Memory B cell (primary cell): ENCODE data around the gene KCNH3.

ENCODE experiments used
- ATAC-seq: fragments of 150-1000 bp; cut with Tn5 transposase; 2 replicates; pipeline ENCODE4 v1.10.0; 2021; ENCODE audit warnings: low read depth, mild to moderate bottlenecking, moderate library complexity
- DNase-seq, 2 donors: peaks; one replicate each; pipeline ENCODE4 v3.0.0; 2022; ENCODE audit warnings: low spot score in 2 of 2
- H3K27ac Mint-ChIP-seq: one replicate; pipeline ENCODE4 v1.8.0; 2022; ENCODE audit warnings: mild to moderate bottlenecking, moderate library complexity, mixed read lengths
- H3K27me3 Mint-ChIP-seq: one replicate; pipeline ENCODE4 v1.8.0; 2022; ENCODE audit warnings: mixed read lengths
- H3K36me3 Mint-ChIP-seq: one replicate; pipeline ENCODE4 v1.8.0; 2022; ENCODE audit warnings: mild to moderate bottlenecking, mixed read lengths
- H3K4me1 Mint-ChIP-seq: one replicate; pipeline ENCODE4 v1.8.0; 2022; ENCODE audit warnings: mixed read lengths
- H3K4me3 Mint-ChIP-seq: one replicate; pipeline ENCODE4 v1.8.0; 2022; ENCODE audit warnings: mild to moderate bottlenecking, moderate library complexity, mixed read lengths
- H3K9me3 Mint-ChIP-seq: one replicate; pipeline ENCODE4 v1.8.0; 2022; ENCODE audit warnings: mixed read lengths

Gene KCNH3

GRCh38 chr12:49567611-49568441 lies 29.0 kb downstream of the KCNH3 start, which contains the start of gene MCRS1:
Gene MCRS1 (minus strand): TSS chr12:49568142. CDS start chr12:49566731, 1,411 bp downstream.
- H3K9me3 Mint-ChIP-seq: no peaks in the 10 kb centered on the region
- ATAC-seq (peak; percentile 93), DNase-seq (peak; percentile 90 to 94)
- H3K27me3 Mint-ChIP-seq: no peaks in the 10 kb centered on the region
- peaks cover 9% of the 10 kb centered on the region for H3K36me3 Mint-ChIP-seq
- peak within 1 kb of the TSS; percentile 98 for H3K27ac Mint-ChIP-seq
- H3K4me1 Mint-ChIP-seq: peaks cover 25% of the 10 kb centered on the region
- H3K4me3 Mint-ChIP-seq: peak within 1 kb of the TSS; percentile 100

- no peak for DNase-seq
- Mint-ChIP-seq H3K4me1 (peaks cover 25% of the 10 kb centered on the region), H3K4me3 (peak overlapping the region; percentile 100), H3K36me3 (peaks cover 7% of the 10 kb centered on the region), H3K9me3 (no peaks in the 10 kb centered on the region), H3K27me3 (no peaks in the 10 kb centered on the region), H3K27ac (peak overlapping the region; percentile 98)
- ATAC-seq: peak; percentile 14
These were observed 29.8 kb downstream of the KCNH3 start for GRCh38 chr12:49568442-49569162.

- no peak for ATAC-seq
- H3K4me3 Mint-ChIP-seq: no peak overlapping the region
- no peaks in the 10 kb centered on the region for H3K27me3 Mint-ChIP-seq
- no peaks in the 10 kb centered on the region for H3K9me3 Mint-ChIP-seq
- H3K4me1 Mint-ChIP-seq: peaks cover 16% of the 10 kb centered on the region
- H3K27ac Mint-ChIP-seq: no peak overlapping the region
- H3K36me3 Mint-ChIP-seq: peaks cover 15% of the 10 kb centered on the region
- no peak for DNase-seq
These were observed 38.9 kb downstream of the KCNH3 start for GRCh38 chr12:49577589-49578315.

- Mint-ChIP-seq H3K9me3 (no peaks in the 10 kb centered on the region), H3K4me1 (peaks cover 16% of the 10 kb centered on the region)
These were observed 39.8 kb downstream of the KCNH3 start for GRCh38 chr12:49578471-49579112.

GRCh38 chr12:49580572-49581535 lies 42.0 kb downstream of the KCNH3 start:
- Mint-ChIP-seq H3K4me1 (peaks cover 16% of the 10 kb centered on the region), H3K9me3 (no peaks in the 10 kb centered on the region), H3K27ac (no peak overlapping the region), H3K4me3 (no peak overlapping the region), H3K36me3 (peaks cover 20% of the 10 kb centered on the region), H3K27me3 (no peaks in the 10 kb centered on the region)
- peak; percentile 24 to 53 for DNase-seq
- ATAC-seq: peak; percentile 72

More at GRCh38 chr12:49578471-49579112, 39.8 kb downstream of the KCNH3 start:
- Mint-ChIP-seq H3K36me3 (peaks cover 16% of the 10 kb centered on the region), H3K27ac (no peak overlapping the region), H3K4me3 (no peak overlapping the region), H3K27me3 (no peaks in the 10 kb centered on the region)
- DNase-seq (no peak), ATAC-seq (no peak)

- ATAC-seq (no peak), DNase-seq (no peak)
- H3K4me3 Mint-ChIP-seq: no peak overlapping the region
- no peaks in the 10 kb centered on the region for H3K9me3 Mint-ChIP-seq
- peaks cover 23% of the 10 kb centered on the region for H3K36me3 Mint-ChIP-seq
- peaks cover 16% of the 10 kb centered on the region for H3K4me1 Mint-ChIP-seq
- no peak overlapping the region for H3K27ac Mint-ChIP-seq
- H3K27me3 Mint-ChIP-seq: no peaks in the 10 kb centered on the region
These were observed 43.4 kb downstream of the KCNH3 start for GRCh38 chr12:49582201-49582600.

- H3K4me1 Mint-ChIP-seq: peaks cover 13% of the 10 kb centered on the region
- ATAC-seq (no peak), DNase-seq (no peak)
- H3K27ac Mint-ChIP-seq: no peak overlapping the region
- H3K9me3 Mint-ChIP-seq: no peaks in the 10 kb centered on the region
- no peaks in the 10 kb centered on the region for H3K27me3 Mint-ChIP-seq
- no peak overlapping the region for H3K4me3 Mint-ChIP-seq
- H3K36me3 Mint-ChIP-seq: peaks cover 20% of the 10 kb centered on the region
These were observed 44.0 kb downstream of the KCNH3 start for GRCh38 chr12:49582850-49583249.

- H3K36me3 Mint-ChIP-seq: peaks cover 18% of the 10 kb centered on the region
- H3K27me3 Mint-ChIP-seq: no peaks in the 10 kb centered on the region
- ATAC-seq (no peak), DNase-seq (no peak)
- H3K9me3 Mint-ChIP-seq: no peaks in the 10 kb centered on the region
- no peak overlapping the region for H3K27ac Mint-ChIP-seq
- peaks cover 12% of the 10 kb centered on the region for H3K4me1 Mint-ChIP-seq
- no peak overlapping the region for H3K4me3 Mint-ChIP-seq
These were observed 44.7 kb downstream of the KCNH3 start for GRCh38 chr12:49583366-49584094.

- DNase-seq: no peak
- Mint-ChIP-seq H3K36me3 (peaks cover 16% of the 10 kb centered on the region), H3K27ac (no peak overlapping the region), H3K27me3 (no peaks in the 10 kb centered on the region), H3K4me1 (peaks cover 10% of the 10 kb centered on the region), H3K9me3 (no peaks in the 10 kb centered on the region), H3K4me3 (no peak overlapping the region)
- no peak for ATAC-seq
These were observed 45.8 kb downstream of the KCNH3 start for GRCh38 chr12:49584591-49584990.

- H3K36me3 Mint-ChIP-seq: peaks cover 19% of the 10 kb centered on the region
- DNase-seq (no peak), ATAC-seq (no peak)
- no peaks in the 10 kb centered on the region for H3K27me3 Mint-ChIP-seq
- H3K4me3 Mint-ChIP-seq: no peak overlapping the region
- H3K4me1 Mint-ChIP-seq: peaks cover 5% of the 10 kb centered on the region
- H3K9me3 Mint-ChIP-seq: peaks cover 3% of the 10 kb centered on the region
- H3K27ac Mint-ChIP-seq: no peak overlapping the region
These were observed 46.9 kb downstream of the KCNH3 start for GRCh38 chr12:49585477-49586459.

GRCh38 chr12:49587174-49587908 lies 48.5 kb downstream of the KCNH3 start:
- ATAC-seq: no peak
- Mint-ChIP-seq H3K4me3 (no peak overlapping the region), H3K9me3 (peaks cover 9% of the 10 kb centered on the region), H3K4me1 (peaks cover 3% of the 10 kb centered on the region), H3K27ac (no peak overlapping the region), H3K27me3 (no peaks in the 10 kb centered on the region), H3K36me3 (peaks cover 24% of the 10 kb centered on the region)
- no peak for DNase-seq
